G401 (cell line): Measurements from ENCODE around the gene CCR1. TPM values are rescaled to one million over a fixed set of nuclear protein-coding genes. Genes with fewer than 3 reads are reported as not detected.
A peak's percentile ranks its signal among the peaks of the same experiment; 100 is the strongest.

ENCODE experiments used
- DNase-seq: peaks from one replicate; pipeline ENCODE4 v3.0.0-alpha.2; 2015; ENCODE audit warnings: low spot score
- in situ Hi-C: cut with HindIII; loops from 2 replicates; pipeline ENCODE4 v1.10.0; 2016; ENCODE audit warnings: low sequenced_read_pairs, mixed read lengths
- total RNA-seq: library from RNA; depleted of rRNA; stranded (reverse); fragments of >200 nt; shearing (Covaris generic); gene quantifications from 2 replicates; pipeline ENCODE4 v1.2.3, GENCODE V29; 2014; rRNA removed

Gene CCR1
- total RNA-seq = 16.2 and 23.0 TPM in 2 replicates

DNA sequence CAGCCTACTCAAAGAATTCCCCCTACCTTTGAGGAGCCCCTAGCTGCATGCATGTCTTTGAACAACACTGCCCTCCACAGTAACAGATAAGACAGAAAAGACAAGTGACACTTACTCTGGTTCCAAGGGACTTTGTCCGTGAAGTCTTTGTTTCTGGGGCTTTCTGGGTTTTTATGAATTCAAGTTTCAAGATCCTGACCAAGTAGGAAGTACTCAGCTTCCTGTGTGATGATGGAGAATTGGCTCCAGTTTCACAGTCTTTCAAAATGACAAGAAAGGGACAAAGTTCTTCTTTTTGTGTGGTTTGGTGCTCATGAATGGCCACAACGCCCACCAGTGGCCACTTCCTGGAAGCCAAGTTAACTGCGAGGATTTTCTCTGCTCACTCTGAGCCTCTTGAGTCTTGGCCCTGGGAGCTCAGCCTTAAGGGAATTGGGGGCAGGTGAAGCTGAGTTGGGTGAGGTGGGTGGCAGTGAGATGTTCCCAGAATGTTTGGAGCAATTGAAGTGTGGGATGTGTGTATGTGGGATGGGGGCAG is at the start of gene CCR1:
Gene CCR1 (minus strand): TSS at position 147 of the 538 bp plus-strand sequence. CDS start 4,000 bp downstream, outside the sequence.
- in situ Hi-C loops = no loop called here

GRCh38 chr3:46252980-46253379 is 44.9 kb upstream of the CCR1 start:
- in situ Hi-C loops = no loop called here

More for the DNA sequence above, at the start of gene CCR1:
- peak; percentile 30 for DNase-seq

DNA sequence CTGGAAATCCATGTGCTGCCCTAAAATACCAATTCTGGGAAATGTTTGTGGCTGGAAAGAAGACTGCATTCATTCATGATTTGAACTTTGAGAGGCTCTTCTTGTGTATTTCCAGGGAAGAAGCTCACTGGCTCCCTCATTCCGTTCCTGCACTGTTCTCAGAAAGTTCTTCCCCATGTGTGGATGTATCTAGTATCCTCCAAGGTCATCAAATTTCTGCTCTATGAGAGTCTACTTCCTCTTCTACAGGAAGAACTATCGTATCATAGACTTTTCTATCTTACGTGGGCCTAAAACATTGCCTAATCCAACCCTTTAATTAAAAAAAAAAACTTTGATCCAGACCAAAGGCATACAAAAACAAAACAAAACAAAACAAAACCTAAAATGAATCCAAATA is 37.0 kb upstream of the CCR1 start:
- in situ Hi-C loops = no loop called here

More at GRCh38 chr3:46252980-46253379, 44.9 kb upstream of the CCR1 start:
- no peak for DNase-seq

GRCh38 chr3:46243560-46243959 is 35.4 kb upstream of the CCR1 start:
- in situ Hi-C loops = no loop called here
- no peak for DNase-seq

More for the DNA sequence above, 37.0 kb upstream of the CCR1 start:
- DNase-seq = no peak

DNA sequence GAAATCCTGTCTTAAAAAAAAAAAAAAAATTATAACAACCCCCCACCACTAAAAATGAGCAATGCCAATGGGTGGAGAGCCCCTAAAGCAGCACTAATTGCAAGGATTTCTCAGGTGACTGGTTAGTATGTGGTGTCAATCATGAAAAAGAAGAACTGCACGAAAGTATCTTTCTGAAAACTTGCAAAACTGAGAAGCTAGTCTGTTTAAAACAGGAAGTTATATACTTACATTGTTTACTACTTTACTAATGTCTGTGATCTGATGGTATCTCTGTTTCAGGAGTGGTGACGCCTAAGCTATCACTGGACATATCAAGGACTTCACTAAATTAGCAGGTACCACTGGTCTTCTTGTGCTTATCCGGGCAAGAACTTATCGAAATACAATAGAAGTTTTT is 34.0 kb upstream of the CCR1 start, which contains the start of gene CCR3:
Gene CCR3 (plus strand): TSS at position 341 of the 400 bp plus-strand sequence. CDS start 22,699 bp downstream, outside the sequence.
- no peak for DNase-seq
- in situ Hi-C loops = no loop called here

- in situ Hi-C loops = no loop called here
- no peak for DNase-seq
These were observed 31.8 kb upstream of the CCR1 start for GRCh38 chr3:46239952-46240351.

- in situ Hi-C loops = no loop called here
- no peak for DNase-seq
These were observed 31.3 kb upstream of the CCR1 start for GRCh38 chr3:46239301-46239938.

- in situ Hi-C loops = no loop called here
- no peak for DNase-seq
These were observed 30.3 kb upstream of the CCR1 start for GRCh38 chr3:46238386-46238785.

GRCh38 chr3:46236294-46237054 is 28.4 kb upstream of the CCR1 start:
- in situ Hi-C loops = no loop called here
- no peak for DNase-seq

DNA sequence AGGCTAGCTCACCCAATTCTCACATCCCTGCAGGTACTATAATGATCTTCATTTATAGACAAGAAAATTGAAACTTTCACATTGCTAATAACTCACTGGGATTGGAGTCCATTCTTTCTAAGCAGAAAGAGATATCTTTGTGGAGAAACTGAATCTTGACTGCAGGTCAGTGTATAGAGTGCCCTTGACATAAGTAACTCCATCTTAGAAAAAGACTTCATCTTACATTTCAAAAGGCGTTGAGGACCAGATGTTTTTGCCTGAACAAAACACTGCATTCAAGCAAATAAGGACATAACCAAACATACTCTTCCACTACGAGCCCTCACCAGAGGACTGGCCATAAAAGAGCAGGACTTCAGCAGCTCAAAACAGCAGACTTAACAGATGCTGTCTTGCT is 27.3 kb upstream of the CCR1 start:
- in situ Hi-C loops = no loop called here
- no peak for DNase-seq

- in situ Hi-C loops = no loop called here
These were observed 25.1 kb upstream of the CCR1 start for GRCh38 chr3:46233194-46233593.

DNA sequence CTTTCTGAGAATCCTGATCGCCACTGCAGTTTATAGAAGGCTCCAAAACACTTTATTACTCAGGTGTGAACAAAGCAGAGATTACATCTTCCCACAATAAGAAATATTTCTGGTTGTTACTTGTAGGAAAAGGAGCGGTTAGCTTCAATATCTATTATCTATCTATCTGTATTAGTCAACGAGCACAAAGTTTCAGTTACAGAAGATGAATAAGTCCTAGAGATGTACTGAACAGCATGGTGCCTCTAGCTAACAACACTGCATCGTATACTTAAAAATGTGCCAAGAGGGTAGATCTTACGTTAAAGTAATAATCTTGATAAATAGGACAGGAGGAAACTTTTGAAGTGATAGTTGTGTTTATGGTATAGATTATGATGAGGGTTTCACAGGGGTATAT is 23.2 kb upstream of the CCR1 start:
- in situ Hi-C loops = no loop called here
- no peak for DNase-seq

More at GRCh38 chr3:46233194-46233593, 25.1 kb upstream of the CCR1 start:
- no peak for DNase-seq

DNA sequence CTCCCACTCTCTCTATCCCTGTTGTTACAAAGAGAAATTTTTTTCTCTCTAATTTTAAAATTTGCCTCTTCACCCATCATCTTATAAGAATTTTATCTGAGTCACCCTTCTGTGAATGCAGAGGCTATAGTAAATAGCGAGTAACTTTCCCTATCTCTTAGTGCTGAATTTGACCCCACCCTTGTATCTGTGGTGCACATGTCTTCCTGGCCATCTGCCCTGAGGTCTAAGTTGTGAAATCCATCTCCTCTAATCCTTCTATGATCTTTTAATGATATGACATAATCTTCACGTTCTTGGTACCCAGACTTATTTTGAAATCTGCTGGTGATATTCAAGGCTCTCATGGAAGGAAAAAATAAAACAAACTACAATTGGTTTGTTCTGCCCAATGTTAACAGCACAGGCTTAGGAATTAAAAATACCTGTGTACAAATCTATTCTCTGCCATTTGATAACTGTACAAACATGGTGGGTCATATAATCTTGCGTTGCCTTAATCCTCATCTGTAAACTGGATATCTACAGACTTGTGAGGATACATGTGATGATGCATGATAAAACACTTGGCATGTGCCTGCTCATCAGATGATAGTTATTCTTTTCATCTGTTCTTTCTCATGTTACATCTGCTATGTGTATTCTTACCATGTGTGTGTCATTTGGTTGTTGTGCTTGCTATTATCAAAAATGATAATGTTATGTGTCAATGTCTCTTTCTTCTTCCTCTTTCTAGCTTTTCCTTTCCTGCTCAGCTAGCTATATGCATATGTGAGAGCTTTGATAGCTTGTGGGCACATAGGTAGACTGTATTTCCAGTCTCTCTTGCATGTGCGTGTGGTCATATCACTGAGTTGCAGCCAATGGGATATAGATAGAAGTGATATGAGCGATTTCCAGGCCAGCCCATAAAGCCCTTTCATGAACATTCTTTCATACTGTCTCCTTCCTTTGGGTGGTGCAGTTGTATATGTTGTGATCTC is 20.4 kb upstream of the CCR1 start:
- in situ Hi-C loops = no loop called here
- DNase-seq = no peak

DNA sequence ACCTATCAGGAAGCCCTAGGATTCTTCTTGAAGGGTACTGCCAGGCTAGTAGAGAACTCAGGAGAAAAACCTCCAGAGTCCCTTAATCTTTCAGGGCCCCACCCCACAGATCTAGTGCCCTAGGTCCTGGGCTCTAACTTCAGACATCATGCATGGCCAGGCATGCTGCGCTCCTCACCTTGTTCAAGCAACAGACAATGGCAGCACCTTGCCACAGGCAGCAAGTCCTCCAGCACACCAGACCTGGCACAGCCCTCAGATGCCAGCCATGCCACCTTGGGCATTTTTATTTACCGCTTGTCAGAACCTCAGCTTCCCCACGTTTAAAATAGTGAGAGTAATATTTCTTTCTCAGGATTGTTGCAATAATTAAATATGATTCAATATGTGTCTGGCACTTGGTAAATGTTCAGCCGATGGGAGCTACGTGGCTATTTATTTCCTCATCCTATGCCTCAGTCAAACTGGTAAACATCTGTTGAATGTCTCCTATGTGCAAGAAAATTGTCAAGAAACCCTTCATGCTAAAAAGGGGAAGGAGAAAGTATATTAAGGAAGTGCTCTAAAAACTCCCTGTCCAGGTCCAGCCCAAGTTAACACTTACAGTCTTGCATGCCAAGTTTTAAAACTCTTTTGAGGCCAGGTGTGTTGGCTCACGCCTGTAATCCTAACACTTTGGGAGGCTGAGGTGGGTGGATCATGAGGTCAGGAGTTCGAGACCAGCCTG is 14.5 kb upstream of the CCR1 start:
- DNase-seq = no peak
- in situ Hi-C loops = no loop called here

- DNase-seq = no peak
- in situ Hi-C loops = no loop called here
These were observed 13.8 kb upstream of the CCR1 start for GRCh38 chr3:46221938-46222337.

DNA sequence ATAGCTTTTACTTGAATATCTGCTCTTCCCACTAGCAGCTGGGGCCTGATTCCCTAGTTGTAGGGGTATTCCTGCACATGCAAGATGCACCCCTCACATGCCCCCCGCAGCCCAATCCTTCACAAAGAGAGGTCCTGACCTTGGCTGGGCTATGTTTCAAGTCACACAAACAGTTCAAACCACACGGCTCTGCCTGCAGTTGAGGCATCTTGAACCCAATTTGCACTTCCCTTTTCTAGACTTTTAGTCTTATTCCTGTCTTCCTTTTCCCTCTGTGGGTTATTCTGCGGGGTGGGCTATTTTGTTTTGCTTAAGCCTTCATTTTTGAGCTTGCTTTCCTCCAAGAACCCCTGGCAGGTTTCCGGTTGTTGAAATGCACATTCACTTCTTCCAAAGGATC is 13.3 kb upstream of the CCR1 start:
- in situ Hi-C loops = no loop called here
- no peak for DNase-seq

- in situ Hi-C loops = no loop called here
- DNase-seq = no peak
These were observed 10.1 kb upstream of the CCR1 start for GRCh38 chr3:46218196-46218709.

GRCh38 chr3:46215810-46216414 is 7.8 kb upstream of the CCR1 start:
- no peak for DNase-seq
- in situ Hi-C loops = no loop called here
